GM06990 (cell line): Measurements from ENCODE around the gene PEX5L.
"Not testable (repeated sequence)": the region's sequence is repeated elsewhere in the genome, so short reads cannot be mapped to it uniquely, and the experiment has no call there.

Experiments used
- DNase-seq: peaks from one replicate; pipeline ENCODE4 v3.0.0-alpha.2; 2011; ENCODE audit not compliant: insufficient read length; ENCODE audit errors: extremely low read depth
- H3K27me3 ChIP-seq: replicated peaks from 2 replicates; pipeline ENCODE4 v1.6.0; 2011; ENCODE audit warnings: low read length; ENCODE audit not compliant: control insufficient read depth, insufficient read depth
- H3K36me3 ChIP-seq: 2 replicates; pipeline ENCODE4 v1.5.1; 2011; ENCODE audit warnings: low read length; ENCODE audit not compliant: control insufficient read depth, insufficient read depth
- H3K4me3 ChIP-seq: replicated peaks from 2 replicates; pipeline ENCODE4 v1.5.1; 2011; ENCODE audit warnings: low read depth, mild to moderate bottlenecking, control low read depth, low read length
- TF ChIP-seq, protein P1 (sequence below): IDR thresholded peaks from 2 replicates; pipeline ENCODE4 v1.5.1; 2011; ENCODE audit warnings: low read length, control low read depth, mild to moderate bottlenecking, inconsistent platforms; ENCODE audit not compliant: insufficient read depth, poor library complexity, severe bottlenecking

Gene PEX5L

DNA sequence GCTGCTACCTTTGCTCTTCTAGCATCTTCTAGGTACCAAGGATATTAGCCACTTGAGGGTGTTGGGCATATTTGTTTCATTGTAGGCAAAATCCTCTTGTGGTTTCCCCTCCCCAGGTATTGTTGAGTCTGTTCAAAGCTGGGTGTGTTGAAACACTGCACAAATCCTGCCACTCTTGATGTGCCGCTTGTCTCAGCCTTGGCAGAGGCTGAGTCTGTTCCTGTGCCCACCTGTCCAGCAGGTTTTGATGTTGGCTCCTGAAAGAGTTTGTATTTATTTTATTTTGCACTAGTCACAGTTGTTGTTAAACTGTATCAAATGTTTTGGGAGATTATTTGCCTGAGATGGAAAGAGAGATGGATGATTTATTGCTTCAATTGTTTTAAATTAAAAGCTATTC lies 247.7 kb downstream of the PEX5L start:
- TF ChIP-seq, protein P1, sequence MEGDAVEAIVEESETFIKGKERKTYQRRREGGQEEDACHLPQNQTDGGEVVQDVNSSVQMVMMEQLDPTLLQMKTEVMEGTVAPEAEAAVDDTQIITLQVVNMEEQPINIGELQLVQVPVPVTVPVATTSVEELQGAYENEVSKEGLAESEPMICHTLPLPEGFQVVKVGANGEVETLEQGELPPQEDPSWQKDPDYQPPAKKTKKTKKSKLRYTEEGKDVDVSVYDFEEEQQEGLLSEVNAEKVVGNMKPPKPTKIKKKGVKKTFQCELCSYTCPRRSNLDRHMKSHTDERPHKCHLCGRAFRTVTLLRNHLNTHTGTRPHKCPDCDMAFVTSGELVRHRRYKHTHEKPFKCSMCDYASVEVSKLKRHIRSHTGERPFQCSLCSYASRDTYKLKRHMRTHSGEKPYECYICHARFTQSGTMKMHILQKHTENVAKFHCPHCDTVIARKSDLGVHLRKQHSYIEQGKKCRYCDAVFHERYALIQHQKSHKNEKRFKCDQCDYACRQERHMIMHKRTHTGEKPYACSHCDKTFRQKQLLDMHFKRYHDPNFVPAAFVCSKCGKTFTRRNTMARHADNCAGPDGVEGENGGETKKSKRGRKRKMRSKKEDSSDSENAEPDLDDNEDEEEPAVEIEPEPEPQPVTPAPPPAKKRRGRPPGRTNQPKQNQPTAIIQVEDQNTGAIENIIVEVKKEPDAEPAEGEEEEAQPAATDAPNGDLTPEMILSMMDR, result no peak
- no peaks in the 10 kb centered on the region for H3K27me3 ChIP-seq
- no peaks in the 10 kb centered on the region for H3K36me3 ChIP-seq
- no peak overlapping the region for H3K4me3 ChIP-seq
- no peak for DNase-seq

DNA sequence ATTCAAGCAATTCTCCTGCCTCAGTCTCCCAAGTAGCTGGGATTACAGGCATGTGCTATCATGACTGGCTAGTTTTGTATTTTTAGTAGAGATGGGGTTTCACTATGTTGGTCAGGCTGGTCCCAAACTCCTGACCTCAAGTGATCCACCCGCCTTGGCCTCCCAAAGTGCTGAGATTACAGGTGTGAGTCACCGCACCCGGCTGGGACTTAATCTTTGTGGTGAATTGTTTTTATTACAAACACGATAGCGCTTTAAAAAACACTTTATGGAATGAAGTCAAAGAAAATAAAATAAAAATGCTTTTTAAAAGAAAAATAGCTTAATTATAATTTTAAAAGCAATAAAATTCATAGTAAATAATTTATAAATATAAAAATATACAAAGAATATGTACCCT lies 253.9 kb downstream of the PEX5L start:
- not testable (repeated sequence) for H3K4me3 ChIP-seq, H3K36me3 ChIP-seq, DNase-seq, H3K27me3 ChIP-seq

DNA sequence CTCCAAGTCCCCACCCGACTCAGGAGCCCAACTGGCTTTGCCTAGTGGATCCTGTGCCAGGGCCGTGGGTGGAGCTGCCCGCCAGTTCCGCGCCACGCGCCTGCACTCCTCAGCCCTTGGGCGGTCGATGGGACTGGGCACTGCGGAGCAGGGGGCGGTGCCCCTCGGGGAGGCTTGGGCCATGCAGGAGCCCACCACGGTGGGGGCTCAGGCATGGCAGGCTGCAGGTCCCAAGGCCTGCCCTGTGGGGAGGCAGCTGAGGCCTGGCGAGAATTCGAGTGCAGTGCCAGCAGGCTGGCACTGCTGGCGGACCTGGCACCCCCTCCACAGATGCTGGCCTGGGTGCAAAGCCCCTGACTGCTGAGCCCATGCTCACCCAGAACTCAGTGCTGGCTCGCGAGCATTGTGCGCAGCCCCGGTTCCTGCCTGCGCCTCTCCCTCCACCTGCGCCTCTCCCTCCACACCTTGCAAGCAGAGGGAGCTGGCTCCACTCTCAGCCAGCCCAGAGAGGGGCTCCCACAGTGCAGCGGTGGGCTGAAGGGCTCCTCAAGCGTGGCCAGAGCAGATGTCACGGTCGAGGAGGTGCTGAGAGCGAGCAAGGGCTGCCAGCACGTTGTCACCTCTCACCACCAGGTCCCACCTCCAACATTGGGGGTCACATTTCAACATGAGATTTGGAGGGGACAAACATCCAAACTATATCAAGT lies 261.2 kb downstream of the PEX5L start:
- no peak overlapping the region for H3K4me3 ChIP-seq
- H3K27me3 ChIP-seq, result no peaks in the 10 kb centered on the region
- TF ChIP-seq, protein P1, result no peak
- H3K36me3 ChIP-seq, result peaks cover 3% of the 10 kb centered on the region
- DNase-seq, result no peak

DNA sequence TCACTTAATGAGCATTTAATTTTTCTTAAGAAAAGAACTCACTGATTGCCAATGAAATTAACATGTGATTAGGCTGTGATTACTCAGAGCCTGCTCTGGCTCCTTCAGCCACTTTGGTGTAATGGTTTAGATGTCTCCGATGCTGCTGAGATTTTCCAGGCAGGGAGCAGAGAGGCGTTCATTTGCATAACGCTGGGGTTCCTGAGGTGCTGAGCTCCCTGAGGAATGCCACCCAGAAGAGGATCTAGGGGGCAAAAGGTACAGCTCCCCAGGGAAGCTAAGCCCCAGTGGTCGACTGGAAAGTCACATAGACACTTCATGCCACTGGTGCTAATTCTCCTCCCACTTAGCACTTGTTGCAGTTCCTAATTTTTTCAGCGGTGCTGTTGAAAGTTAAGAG lies 264.4 kb downstream of the PEX5L start:
- Histone ChIP-seq H3K27me3 (no peaks in the 10 kb centered on the region), H3K4me3 (no peak overlapping the region), H3K36me3 (peaks cover 3% of the 10 kb centered on the region)
- TF ChIP-seq, protein P1, result no peak
- DNase-seq, result no peak

DNA sequence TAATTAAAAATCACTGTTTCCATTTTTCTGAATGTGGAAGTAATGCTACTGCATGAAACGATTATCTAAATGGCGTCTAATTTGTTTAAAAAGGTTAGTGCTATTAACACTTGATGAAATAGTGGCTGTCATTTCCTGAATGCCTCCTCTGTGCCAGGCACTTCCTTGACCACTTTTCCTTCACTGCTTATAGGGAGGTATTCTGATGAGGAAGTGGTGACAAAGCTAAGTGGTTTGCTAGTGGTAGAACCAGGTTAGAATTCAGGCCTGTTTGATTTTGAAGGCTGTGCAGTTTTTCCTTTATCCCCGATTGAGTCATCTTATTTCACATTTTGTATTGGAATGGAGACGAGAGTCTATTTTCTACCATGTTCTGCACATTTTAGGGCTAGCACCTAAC lies 264.9 kb downstream of the PEX5L start:
- Histone ChIP-seq H3K36me3 (peaks cover 3% of the 10 kb centered on the region), H3K27me3 (no peaks in the 10 kb centered on the region), H3K4me3 (no peak overlapping the region)
- TF ChIP-seq, protein P1, result no peak
- no peak for DNase-seq

DNA sequence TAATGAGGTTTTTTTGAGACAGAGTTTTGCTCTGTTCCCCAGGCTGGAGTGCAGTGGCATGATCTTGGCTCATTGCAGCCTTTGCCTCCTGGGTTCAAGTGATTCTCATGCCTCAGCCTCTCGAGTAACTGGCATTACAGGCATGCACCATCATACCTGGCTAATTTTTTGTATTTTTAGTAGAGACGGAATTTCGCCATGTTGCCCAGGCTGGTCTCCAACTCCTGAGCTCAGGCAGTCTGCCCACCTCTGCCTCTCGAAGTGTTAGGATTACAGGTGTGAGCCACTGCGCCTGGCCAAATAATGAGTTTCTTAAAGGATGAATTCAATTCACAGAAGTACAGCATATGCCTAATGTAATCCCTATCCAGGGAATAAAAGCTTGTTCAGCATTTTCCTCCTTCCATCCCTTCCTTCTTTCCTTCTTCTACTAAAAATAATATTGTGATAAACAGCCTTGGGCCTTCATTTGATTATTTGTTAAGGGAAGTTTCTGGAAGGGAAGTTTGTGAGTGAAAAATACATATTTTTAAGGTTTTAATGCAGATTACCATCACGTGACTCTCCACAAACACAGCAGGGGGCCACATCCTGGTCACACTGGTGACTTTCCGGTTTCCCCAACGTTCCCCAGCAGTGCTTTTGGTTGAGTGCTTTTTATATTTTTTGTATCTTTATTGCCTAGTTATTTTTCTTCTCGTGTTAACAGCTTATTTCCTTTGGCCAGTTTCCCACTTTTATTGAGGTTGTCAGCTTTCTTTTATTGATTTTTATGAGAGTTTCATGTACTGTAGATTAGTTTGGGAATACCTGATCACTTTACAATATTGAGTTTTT lies 267.1 kb downstream of the PEX5L start:
- H3K36me3 ChIP-seq, result peaks cover 4% of the 10 kb centered on the region
- TF ChIP-seq, protein P1, result no peak
- no peak for DNase-seq
- no peak overlapping the region for H3K4me3 ChIP-seq
- H3K27me3 ChIP-seq, result no peaks in the 10 kb centered on the region
